Ovary (tissue), 3 donors: Measurements from ENCODE around the gene HAP1.

Experiments used
- EP300 ChIP-seq: sonication (generic); formaldehyde crosslinking; IDR thresholded peaks from one replicate; pipeline ENCODE4 v1.6.1; 2017; ENCODE audit warnings: antibody characterized with exemption
- TF ChIP-seq, protein P1 (sequence below), 3 donors: fragments of 450-650 bp in 2 of 3; fragments of 200-600 bp in 1 of 3; IDR thresholded peaks; one replicate each; pipeline versions ENCODE4 v1.5.1 to v1.8.0; 2016 to 2022; ENCODE audit warnings: antibody characterized with exemption in 3 of 3, mild to moderate bottlenecking in 1 of 3
- donor health status: DM: no; HTN: no; CAD: no.

- no peak for TF ChIP-seq EP300
- TF ChIP-seq, protein P1, sequence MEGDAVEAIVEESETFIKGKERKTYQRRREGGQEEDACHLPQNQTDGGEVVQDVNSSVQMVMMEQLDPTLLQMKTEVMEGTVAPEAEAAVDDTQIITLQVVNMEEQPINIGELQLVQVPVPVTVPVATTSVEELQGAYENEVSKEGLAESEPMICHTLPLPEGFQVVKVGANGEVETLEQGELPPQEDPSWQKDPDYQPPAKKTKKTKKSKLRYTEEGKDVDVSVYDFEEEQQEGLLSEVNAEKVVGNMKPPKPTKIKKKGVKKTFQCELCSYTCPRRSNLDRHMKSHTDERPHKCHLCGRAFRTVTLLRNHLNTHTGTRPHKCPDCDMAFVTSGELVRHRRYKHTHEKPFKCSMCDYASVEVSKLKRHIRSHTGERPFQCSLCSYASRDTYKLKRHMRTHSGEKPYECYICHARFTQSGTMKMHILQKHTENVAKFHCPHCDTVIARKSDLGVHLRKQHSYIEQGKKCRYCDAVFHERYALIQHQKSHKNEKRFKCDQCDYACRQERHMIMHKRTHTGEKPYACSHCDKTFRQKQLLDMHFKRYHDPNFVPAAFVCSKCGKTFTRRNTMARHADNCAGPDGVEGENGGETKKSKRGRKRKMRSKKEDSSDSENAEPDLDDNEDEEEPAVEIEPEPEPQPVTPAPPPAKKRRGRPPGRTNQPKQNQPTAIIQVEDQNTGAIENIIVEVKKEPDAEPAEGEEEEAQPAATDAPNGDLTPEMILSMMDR (IDR thresholded peaks at IDR 0.05): no peak
Measured at GRCh38 chr17:41748275-41748674, 13.8 kb upstream of the HAP1 start.
